Panc1 (cell line): ENCODE data around the gene SLC37A4.
"Not testable (repeated sequence)": the region's sequence is repeated elsewhere in the genome, so short reads cannot be mapped to it uniquely, and the experiment has no call there.

Experiments used
- POLR2AphosphoS5 ChIP-seq: IDR thresholded peaks from 2 replicates; pipeline ENCODE4 v1.6.1; 2012; ENCODE audit warnings: mild to moderate bottlenecking, low read depth, low read length, moderate library complexity
- SIN3A ChIP-seq: IDR thresholded peaks from 2 replicates; pipeline ENCODE4 v1.6.1; 2012; ENCODE audit warnings: low read depth, mild to moderate bottlenecking, low read length, moderate library complexity, borderline replicate concordance; ENCODE audit not compliant: insufficient read depth
- TF ChIP-seq, protein P1 (sequence below): fragments of 450-650 bp; IDR thresholded peaks from 2 replicates; pipeline ENCODE4 v1.5.1; 2017; ENCODE audit warnings: mild to moderate bottlenecking
- TF ChIP-seq, protein P2 (sequence below), 2 experiments: IDR thresholded peaks; 2 replicates each; pipeline ENCODE4 v1.6.1; 2011 to 2012; ENCODE audit warnings: low read depth in 2 of 2, control low read depth in 1 of 2, low read length in 1 of 2, mild to moderate bottlenecking in 1 of 2, moderate library complexity in 1 of 2; ENCODE audit not compliant: insufficient read depth in 1 of 2

GRCh38 chr11:119039471-119039870 lies 8.8 kb upstream of the SLC37A4 start:
- TF ChIP-seq, protein P1, sequence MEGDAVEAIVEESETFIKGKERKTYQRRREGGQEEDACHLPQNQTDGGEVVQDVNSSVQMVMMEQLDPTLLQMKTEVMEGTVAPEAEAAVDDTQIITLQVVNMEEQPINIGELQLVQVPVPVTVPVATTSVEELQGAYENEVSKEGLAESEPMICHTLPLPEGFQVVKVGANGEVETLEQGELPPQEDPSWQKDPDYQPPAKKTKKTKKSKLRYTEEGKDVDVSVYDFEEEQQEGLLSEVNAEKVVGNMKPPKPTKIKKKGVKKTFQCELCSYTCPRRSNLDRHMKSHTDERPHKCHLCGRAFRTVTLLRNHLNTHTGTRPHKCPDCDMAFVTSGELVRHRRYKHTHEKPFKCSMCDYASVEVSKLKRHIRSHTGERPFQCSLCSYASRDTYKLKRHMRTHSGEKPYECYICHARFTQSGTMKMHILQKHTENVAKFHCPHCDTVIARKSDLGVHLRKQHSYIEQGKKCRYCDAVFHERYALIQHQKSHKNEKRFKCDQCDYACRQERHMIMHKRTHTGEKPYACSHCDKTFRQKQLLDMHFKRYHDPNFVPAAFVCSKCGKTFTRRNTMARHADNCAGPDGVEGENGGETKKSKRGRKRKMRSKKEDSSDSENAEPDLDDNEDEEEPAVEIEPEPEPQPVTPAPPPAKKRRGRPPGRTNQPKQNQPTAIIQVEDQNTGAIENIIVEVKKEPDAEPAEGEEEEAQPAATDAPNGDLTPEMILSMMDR = not testable (repeated sequence)
- TF ChIP-seq SIN3A, POLR2AphosphoS5: not testable (repeated sequence)
- TF ChIP-seq, protein P2, sequence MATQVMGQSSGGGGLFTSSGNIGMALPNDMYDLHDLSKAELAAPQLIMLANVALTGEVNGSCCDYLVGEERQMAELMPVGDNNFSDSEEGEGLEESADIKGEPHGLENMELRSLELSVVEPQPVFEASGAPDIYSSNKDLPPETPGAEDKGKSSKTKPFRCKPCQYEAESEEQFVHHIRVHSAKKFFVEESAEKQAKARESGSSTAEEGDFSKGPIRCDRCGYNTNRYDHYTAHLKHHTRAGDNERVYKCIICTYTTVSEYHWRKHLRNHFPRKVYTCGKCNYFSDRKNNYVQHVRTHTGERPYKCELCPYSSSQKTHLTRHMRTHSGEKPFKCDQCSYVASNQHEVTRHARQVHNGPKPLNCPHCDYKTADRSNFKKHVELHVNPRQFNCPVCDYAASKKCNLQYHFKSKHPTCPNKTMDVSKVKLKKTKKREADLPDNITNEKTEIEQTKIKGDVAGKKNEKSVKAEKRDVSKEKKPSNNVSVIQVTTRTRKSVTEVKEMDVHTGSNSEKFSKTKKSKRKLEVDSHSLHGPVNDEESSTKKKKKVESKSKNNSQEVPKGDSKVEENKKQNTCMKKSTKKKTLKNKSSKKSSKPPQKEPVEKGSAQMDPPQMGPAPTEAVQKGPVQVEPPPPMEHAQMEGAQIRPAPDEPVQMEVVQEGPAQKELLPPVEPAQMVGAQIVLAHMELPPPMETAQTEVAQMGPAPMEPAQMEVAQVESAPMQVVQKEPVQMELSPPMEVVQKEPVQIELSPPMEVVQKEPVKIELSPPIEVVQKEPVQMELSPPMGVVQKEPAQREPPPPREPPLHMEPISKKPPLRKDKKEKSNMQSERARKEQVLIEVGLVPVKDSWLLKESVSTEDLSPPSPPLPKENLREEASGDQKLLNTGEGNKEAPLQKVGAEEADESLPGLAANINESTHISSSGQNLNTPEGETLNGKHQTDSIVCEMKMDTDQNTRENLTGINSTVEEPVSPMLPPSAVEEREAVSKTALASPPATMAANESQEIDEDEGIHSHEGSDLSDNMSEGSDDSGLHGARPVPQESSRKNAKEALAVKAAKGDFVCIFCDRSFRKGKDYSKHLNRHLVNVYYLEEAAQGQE (IDR thresholded peaks at IDR 0.05; ENCODE audit: insufficient read depth in 1 of 2, low read depth in 2 of 2, low read length in 1 of 2) = not testable (repeated sequence)
